ENCODE results near the gene ESR1. TPM values are rescaled to one million over a fixed set of nuclear protein-coding genes. Genes with fewer than 3 reads are reported as not detected.

Gene ESR1
- total and polyA plus RNA-seq, 2 experiments from 2014 or later: 0.09 TPM; not detected in 1

- no peak for TF ChIP-seq EZH2phosphoT487 (IDR thresholded peaks at IDR 0.05; ENCODE audit: insufficient read depth, low read depth)
- no peak overlapping the region for H3K27ac ChIP-seq
- no peaks in the 10 kb centered on the region for H3K9me3 ChIP-seq (ENCODE audit: low read depth)
- H4K20me1 ChIP-seq (ENCODE audit: insufficient read depth): no peaks in the 10 kb centered on the region
- DNase-seq: no peak
- H3K4me3 ChIP-seq: no peak overlapping the region
- no peaks in the 10 kb centered on the region for H3K9me2 ChIP-seq (ENCODE audit: insufficient read depth)
- in situ Hi-C loops (cut with MboI): no loop called here
- 67 to 78% methylated on average over 4 of the region's 4 CpGs for WGBS, 2 experiments (ENCODE audit: low coverage in 1 of 2, low lambda C conversion rate in 2 of 2, missing lambda C conversion rate in 2 of 2)
- H3K27me3 ChIP-seq (replicated peaks; ENCODE audit: insufficient read depth): no peaks in the 10 kb centered on the region
- peaks cover 44% of the 10 kb centered on the region for H3K36me3 ChIP-seq (ENCODE audit: low read depth)
- H3K9ac ChIP-seq: no peak overlapping the region
- no peak overlapping the region for H3K4me2 ChIP-seq (ENCODE audit: unreplicated experiment)
- H3K79me2 ChIP-seq (ENCODE audit: insufficient read depth): no peaks in the 10 kb centered on the region
- no peak overlapping the region for H2AFZ ChIP-seq
- H3F3A ChIP-seq (ENCODE audit: insufficient read depth): peaks cover 8% of the 10 kb centered on the region; the same call in 1 of the 2 replicates
- no peaks in the 10 kb centered on the region for H3K4me1 ChIP-seq (ENCODE audit: insufficient read depth)
Observed at GRCh38 chr6:152176268-152176667, 368.8 kb downstream of the ESR1 start.
